ENCODE results near the gene DCBLD2. TPM values are rescaled to one million over a fixed set of nuclear protein-coding genes. Genes with fewer than 3 reads are reported as not detected.

DCBLD2 gene
- total RNA-seq, 1 experiment from 2014 or later: 48.0 TPM

DNA sequence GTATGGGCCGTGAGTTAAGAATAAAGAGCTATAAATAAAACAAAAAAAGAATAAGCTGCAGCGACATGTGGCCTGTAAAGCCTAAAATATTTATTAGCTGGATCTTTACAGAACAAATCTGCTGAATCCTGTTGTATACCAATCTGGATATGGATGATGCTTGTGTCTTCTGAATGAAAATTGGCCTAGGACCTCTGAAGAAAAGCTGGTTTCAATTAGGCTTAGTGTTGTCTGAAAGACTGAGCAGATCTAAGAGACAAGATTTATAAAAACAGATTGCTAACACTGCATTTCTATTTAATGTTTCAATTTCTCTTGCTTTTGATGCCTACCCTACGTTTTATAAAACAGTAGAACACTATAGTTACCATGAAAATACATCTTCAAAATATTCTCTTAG, 80.4 kb downstream of the DCBLD2 start:
- Histone ChIP-seq H2BK5ac (ENCODE audit: insufficient read length, low read length) (no peak overlapping the region), H3K79me2 (ENCODE audit: insufficient read depth, low read length) (no peaks in the 10 kb centered on the region), H3K79me1 (ENCODE audit: insufficient read depth, low read depth, low read length, poor library complexity, severe bottlenecking) (no peaks in the 10 kb centered on the region), H3K23me2 (ENCODE audit: insufficient read length, low read depth, low read length, poor library complexity, severe bottlenecking) (no peaks in the 10 kb centered on the region), H4K5ac (ENCODE audit: insufficient read length, low read depth, low read length) (no peak overlapping the region), H3K23ac (ENCODE audit: insufficient read length, low read depth, low read length) (no peak overlapping the region), H3K9ac (ENCODE audit: extremely low read depth, insufficient read length, low read length) (no peak overlapping the region), H2BK12ac (ENCODE audit: insufficient read length, low read depth, low read length) (no peak overlapping the region), H3K14ac (ENCODE audit: insufficient read depth, low read length) (no peak overlapping the region), H3K9me3 (ENCODE audit: control insufficient read depth, low read depth, low read length) (no peaks in the 10 kb centered on the region), H3K4me2 (ENCODE audit: insufficient read depth, insufficient read length, low read length) (no peak overlapping the region), H4K8ac (replicated peaks; ENCODE audit: insufficient read length, low read depth, low read length) (no peak overlapping the region), H3K27me3 (ENCODE audit: insufficient read depth, low read length) (no peaks in the 10 kb centered on the region), H3K27ac (ENCODE audit: insufficient read length, low read depth, low read length) (no peak overlapping the region), H4K20me1 (ENCODE audit: control insufficient read depth, insufficient read depth, insufficient read length) (no peaks in the 10 kb centered on the region), H4K91ac (ENCODE audit: insufficient read length, low read depth, low read length) (no peak overlapping the region), H3K56ac (ENCODE audit: insufficient read length, low read depth, low read length) (no peak overlapping the region), H3T11ph (ENCODE audit: low read length) (no peak overlapping the region), H2BK20ac (ENCODE audit: low read depth, low read length, poor library complexity, severe bottlenecking) (no peak overlapping the region), H2BK120ac (ENCODE audit: low read depth, low read length, poor library complexity, severe bottlenecking) (no peak overlapping the region), H3K4ac (ENCODE audit: low read depth, low read length) (no peak overlapping the region), H2AK5ac (ENCODE audit: insufficient read length, low read length) (no peak overlapping the region), H2AFZ (ENCODE audit: low read length) (no peak overlapping the region), H3K18ac (ENCODE audit: insufficient read length, low read depth, low read length) (no peak overlapping the region), H2BK15ac (ENCODE audit: low read depth, low read length) (no peak overlapping the region), H3K4me1 (ENCODE audit: insufficient read depth, low read length) (no peaks in the 10 kb centered on the region; the same call in 1 of the 2 replicates)
- TF ChIP-seq, protein P1, sequence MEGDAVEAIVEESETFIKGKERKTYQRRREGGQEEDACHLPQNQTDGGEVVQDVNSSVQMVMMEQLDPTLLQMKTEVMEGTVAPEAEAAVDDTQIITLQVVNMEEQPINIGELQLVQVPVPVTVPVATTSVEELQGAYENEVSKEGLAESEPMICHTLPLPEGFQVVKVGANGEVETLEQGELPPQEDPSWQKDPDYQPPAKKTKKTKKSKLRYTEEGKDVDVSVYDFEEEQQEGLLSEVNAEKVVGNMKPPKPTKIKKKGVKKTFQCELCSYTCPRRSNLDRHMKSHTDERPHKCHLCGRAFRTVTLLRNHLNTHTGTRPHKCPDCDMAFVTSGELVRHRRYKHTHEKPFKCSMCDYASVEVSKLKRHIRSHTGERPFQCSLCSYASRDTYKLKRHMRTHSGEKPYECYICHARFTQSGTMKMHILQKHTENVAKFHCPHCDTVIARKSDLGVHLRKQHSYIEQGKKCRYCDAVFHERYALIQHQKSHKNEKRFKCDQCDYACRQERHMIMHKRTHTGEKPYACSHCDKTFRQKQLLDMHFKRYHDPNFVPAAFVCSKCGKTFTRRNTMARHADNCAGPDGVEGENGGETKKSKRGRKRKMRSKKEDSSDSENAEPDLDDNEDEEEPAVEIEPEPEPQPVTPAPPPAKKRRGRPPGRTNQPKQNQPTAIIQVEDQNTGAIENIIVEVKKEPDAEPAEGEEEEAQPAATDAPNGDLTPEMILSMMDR (conservative IDR thresholded peaks at IDR 0.05): no peak
- peaks cover 5% of the 10 kb centered on the region in 2 experiments for H3K4me1 Mint-ChIP-seq
- DNase-seq: no peak
- peaks cover 9 to 41% (median 32%) of the 10 kb centered on the region in 3 experiments for H3K36me3 Mint-ChIP-seq (ENCODE audit: insufficient read depth in 1 of 3, low read depth in 3 of 3)
- no peaks in the 10 kb centered on the region for H3K9me3 Mint-ChIP-seq
- WGBS (ENCODE audit: extremely low coverage, insufficient read length, low lambda C conversion rate): no CpG with 5 or more reads among the region's 3 CpGs
- no peaks in the 10 kb centered on the region for H3K27me3 Mint-ChIP-seq (ENCODE audit: low read depth)
- H3K27ac Mint-ChIP-seq: no peak overlapping the region
- H3K4me3 Mint-ChIP-seq: no peak overlapping the region
